Ishikawa (cell line): ENCODE measurements around the gene RPS4Y1.

ENCODE experiments used
- CEBPB ChIP-seq: IDR thresholded peaks from 2 replicates; pipeline ENCODE4 v1.6.1; 2012
- CREB1 ChIP-seq: IDR thresholded peaks from 2 replicates; pipeline ENCODE4 v1.6.1; 2012; ENCODE audit warnings: low read depth
- EGR1 ChIP-seq: IDR thresholded peaks from 2 replicates; pipeline ENCODE4 v1.6.1; 2012
- EP300 ChIP-seq: IDR thresholded peaks from 2 replicates; pipeline ENCODE4 v1.6.1; 2012; ENCODE audit warnings: borderline replicate concordance
- FOXM1 ChIP-seq: IDR thresholded peaks from 2 replicates; pipeline ENCODE4 v1.6.1; 2012; ENCODE audit warnings: low read depth, borderline replicate concordance
- NFIC ChIP-seq: IDR thresholded peaks from 2 replicates; pipeline ENCODE4 v1.6.1; 2012
- RAD21 ChIP-seq: IDR thresholded peaks from 2 replicates; pipeline ENCODE4 v1.6.1; 2012; ENCODE audit warnings: low read depth
- TAF1 ChIP-seq: IDR thresholded peaks from 2 replicates; pipeline ENCODE4 v1.6.1; 2012; ENCODE audit warnings: low read depth, mild to moderate bottlenecking
- TCF12 ChIP-seq: IDR thresholded peaks from 2 replicates; pipeline ENCODE4 v1.6.1; 2012; ENCODE audit warnings: low read depth
- TEAD4 ChIP-seq: IDR thresholded peaks from 2 replicates; pipeline ENCODE4 v1.6.1; 2012
- YY1 ChIP-seq: IDR thresholded peaks from 2 replicates; pipeline ENCODE4 v1.6.1; 2012; ENCODE audit warnings: low read depth
- ZBTB7A ChIP-seq: IDR thresholded peaks from 2 replicates; pipeline ENCODE4 v1.6.1; 2012; ENCODE audit warnings: low read depth
- TF ChIP-seq, protein P1 (sequence below): IDR thresholded peaks from 2 replicates; pipeline ENCODE4 v1.6.1; 2012; ENCODE audit warnings: low read depth, mild to moderate bottlenecking
- TF ChIP-seq, protein P2 (sequence below): IDR thresholded peaks from 2 replicates; pipeline ENCODE4 v1.6.1; 2012
- TF ChIP-seq, protein P3 (sequence below): IDR thresholded peaks from 2 replicates; pipeline ENCODE4 v1.6.1; 2012

The RPS4Y1 gene

DNA sequence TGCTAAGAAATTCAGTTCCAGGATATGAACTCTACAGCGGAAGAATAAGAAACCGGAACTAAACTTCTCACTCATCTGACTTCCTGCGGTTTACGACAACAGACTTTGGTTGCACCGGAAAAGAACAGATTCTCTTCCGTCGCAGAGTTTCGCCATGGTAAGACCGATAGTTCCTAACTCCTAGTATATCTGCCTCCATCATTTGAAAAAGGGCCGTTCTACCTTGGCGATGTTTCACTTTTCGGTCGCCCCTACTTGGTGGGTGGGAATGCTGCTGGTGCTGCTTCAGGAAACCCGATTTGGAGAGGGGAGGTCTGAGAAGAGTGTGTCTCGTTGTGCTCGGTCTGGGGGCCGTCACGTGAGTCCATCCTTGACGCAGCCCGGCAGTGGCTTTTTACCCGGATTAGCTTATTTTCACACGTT is at the start of gene RPS4Y1:
Gene RPS4Y1, plus strand, starts transcription at position 132 of the 423 bp plus-strand sequence. Its CDS starts 23 bp downstream, at position 155.
- TF ChIP-seq EP300 (no peak), TEAD4 (no peak), YY1 (no peak), NFIC (no peak), FOXM1 (no peak), TAF1 (no peak), TCF12 (no peak), CEBPB (no peak), ZBTB7A (no peak), EGR1 (no peak), RAD21 (no peak)
- TF ChIP-seq, protein P1, sequence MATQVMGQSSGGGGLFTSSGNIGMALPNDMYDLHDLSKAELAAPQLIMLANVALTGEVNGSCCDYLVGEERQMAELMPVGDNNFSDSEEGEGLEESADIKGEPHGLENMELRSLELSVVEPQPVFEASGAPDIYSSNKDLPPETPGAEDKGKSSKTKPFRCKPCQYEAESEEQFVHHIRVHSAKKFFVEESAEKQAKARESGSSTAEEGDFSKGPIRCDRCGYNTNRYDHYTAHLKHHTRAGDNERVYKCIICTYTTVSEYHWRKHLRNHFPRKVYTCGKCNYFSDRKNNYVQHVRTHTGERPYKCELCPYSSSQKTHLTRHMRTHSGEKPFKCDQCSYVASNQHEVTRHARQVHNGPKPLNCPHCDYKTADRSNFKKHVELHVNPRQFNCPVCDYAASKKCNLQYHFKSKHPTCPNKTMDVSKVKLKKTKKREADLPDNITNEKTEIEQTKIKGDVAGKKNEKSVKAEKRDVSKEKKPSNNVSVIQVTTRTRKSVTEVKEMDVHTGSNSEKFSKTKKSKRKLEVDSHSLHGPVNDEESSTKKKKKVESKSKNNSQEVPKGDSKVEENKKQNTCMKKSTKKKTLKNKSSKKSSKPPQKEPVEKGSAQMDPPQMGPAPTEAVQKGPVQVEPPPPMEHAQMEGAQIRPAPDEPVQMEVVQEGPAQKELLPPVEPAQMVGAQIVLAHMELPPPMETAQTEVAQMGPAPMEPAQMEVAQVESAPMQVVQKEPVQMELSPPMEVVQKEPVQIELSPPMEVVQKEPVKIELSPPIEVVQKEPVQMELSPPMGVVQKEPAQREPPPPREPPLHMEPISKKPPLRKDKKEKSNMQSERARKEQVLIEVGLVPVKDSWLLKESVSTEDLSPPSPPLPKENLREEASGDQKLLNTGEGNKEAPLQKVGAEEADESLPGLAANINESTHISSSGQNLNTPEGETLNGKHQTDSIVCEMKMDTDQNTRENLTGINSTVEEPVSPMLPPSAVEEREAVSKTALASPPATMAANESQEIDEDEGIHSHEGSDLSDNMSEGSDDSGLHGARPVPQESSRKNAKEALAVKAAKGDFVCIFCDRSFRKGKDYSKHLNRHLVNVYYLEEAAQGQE = no peak
- TF ChIP-seq, protein P2, sequence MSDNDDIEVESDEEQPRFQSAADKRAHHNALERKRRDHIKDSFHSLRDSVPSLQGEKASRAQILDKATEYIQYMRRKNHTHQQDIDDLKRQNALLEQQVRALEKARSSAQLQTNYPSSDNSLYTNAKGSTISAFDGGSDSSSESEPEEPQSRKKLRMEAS = no peak

- TF ChIP-seq CEBPB (no peak), FOXM1 (no peak), TEAD4 (no peak), CREB1 (no peak), YY1 (no peak), RAD21 (no peak), TCF12 (no peak), TAF1 (no peak), ZBTB7A (no peak), NFIC (no peak), EGR1 (no peak), EP300 (no peak)
- TF ChIP-seq, protein P2 = no peak
- TF ChIP-seq, protein P1 = no peak
- TF ChIP-seq, protein P3, sequence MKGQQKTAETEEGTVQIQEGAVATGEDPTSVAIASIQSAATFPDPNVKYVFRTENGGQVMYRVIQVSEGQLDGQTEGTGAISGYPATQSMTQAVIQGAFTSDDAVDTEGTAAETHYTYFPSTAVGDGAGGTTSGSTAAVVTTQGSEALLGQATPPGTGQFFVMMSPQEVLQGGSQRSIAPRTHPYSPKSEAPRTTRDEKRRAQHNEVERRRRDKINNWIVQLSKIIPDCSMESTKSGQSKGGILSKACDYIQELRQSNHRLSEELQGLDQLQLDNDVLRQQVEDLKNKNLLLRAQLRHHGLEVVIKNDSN = no peak
Measured at GRCh38 chrY:2796977-2797523, 44.4 kb upstream of the RPS4Y1 start.

- no peak for TF ChIP-seq NFIC
Measured at GRCh38 chrY:2797991-2798390, 43.4 kb upstream of the RPS4Y1 start.

GRCh38 chrY:2800246-2800645 is 41.2 kb upstream of the RPS4Y1 start:
- TF ChIP-seq EGR1 (no peak), RAD21 (no peak), TEAD4 (no peak), FOXM1 (no peak), TAF1 (no peak), CREB1 (no peak)
- TF ChIP-seq, protein P1 = no peak
- TF ChIP-seq, protein P3 = no peak

DNA sequence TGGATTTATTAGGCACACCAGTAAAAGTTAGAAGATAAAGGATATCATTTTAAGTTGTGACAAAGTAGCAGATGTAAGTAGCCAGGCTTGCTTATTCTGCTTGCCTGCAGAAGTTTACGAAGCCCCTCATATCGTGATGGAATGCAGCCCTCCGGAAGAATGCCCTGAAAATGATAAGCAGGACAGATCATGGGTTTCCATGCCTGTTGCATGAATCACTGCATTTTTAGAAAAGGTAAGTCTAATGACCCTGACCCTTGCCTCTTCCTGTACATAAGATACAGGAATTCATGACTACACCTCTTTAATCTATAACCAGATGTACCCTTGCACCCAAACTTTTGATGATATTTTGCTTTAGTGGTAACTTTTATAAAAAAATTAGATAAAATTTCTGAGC is 16.9 kb upstream of the RPS4Y1 start:
- TF ChIP-seq NFIC (no peak), CEBPB (no peak), TCF12 (no peak), FOXM1 (no peak)
